Activated T-helper 1 cell treated with anti-CD3 and anti-CD28 coated beads, Interleukin-2, amount 50 U/mL, for 16 hours (primary cell): ENCODE measurements around the gene ARMC10.
"Not testable (repeated sequence)": the region's sequence is repeated elsewhere in the genome, so short reads cannot be mapped to it uniquely, and the experiment has no call there.

ENCODE experiments used
- DNase-seq, 2 donors: peaks; one replicate each; pipeline ENCODE4 v3.0.0-alpha.2; 2020; ENCODE audit warnings: low read depth in 1 of 2, low spot score in 1 of 2

Gene ARMC10

DNA sequence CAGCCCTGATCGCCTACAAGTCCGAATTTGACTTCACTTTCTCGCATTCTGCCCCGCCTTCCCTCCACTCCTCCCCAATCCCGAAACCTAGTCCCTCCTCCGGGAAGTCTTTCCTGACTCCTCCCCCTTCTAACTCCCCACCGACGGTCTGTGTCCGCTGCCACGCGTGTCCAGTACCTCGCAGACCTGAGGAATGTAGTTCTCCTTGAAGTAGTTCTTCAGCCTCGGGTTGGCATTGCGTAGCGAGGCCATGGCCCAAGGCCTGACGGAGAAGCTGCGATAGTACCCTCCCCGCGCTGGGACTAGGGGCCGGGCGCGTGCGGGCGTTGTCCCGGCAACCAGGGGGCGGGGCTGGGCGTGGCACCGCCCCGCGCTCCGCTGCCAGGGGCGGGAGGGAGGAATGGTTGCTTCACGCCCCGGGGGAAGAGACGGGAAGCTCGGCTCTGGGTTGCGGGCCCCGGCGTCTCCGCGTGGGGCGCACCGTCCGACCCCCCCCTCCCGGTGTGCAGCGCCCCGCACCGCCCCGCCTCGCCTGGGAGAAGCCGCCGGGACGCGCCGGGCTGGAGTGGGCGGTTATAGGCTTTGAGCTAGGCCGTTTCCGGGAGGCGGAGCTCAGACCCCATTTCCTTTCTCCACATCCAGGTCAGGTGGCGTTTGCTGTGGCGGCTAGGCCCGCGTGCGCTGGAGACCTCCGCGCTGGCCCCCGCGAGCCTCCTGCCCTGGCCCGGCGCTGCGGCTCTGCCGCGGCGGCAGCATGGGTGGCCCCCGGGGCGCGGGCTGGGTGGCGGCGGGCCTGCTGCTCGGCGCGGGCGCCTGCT is at the start of gene ARMC10, which contains the start of gene FBXL13:
ARMC10 (plus strand) TSS at position 622 of the 818 bp plus-strand sequence; CDS start at position 755, 133 bp downstream.
FBXL13 (minus strand) TSS at position 278 of the 818 bp plus-strand sequence.
- DNase-seq: peak; percentile 78 to 88

DNA sequence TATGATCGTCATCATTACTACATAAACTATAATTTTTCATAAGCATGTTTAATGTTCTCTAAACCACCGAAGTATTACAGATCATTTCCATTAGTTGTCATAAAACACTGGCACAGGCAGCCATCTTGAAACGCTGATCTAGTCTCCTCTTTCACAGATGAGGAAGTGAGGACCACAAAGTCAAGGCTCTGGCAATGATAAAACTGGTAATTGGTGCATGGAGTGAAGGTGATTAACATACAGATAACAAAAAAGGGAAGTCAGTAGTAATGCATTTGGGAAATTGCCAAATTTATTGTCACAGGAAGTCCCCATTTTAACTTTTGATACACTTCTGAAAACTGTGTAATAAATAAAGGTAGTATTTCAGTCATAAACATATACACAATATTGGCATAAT is 49.6 kb upstream of the ARMC10 start:
- no peak for DNase-seq

DNA sequence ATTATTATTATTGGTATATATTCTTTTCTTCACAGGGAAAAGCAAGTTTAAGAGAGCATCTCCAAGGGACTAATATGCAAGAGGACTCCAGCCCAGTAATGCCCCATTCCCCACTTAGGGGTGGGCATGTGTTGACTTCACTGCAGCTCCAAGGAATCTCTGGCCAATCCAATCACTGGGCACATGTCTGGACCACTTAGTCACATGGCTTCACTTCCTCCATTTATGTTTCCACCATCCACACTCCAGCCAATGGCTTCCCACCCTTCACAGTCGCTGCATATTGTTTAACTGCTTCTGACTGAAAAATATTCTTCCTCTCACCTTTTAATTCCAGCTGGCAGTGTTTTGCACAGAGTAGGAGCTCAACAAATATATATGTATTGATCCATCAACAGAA is 43.9 kb upstream of the ARMC10 start:
- no peak for DNase-seq

GRCh38 chr7:103031781-103032180 is 43.2 kb upstream of the ARMC10 start:
- no peak for DNase-seq

DNA sequence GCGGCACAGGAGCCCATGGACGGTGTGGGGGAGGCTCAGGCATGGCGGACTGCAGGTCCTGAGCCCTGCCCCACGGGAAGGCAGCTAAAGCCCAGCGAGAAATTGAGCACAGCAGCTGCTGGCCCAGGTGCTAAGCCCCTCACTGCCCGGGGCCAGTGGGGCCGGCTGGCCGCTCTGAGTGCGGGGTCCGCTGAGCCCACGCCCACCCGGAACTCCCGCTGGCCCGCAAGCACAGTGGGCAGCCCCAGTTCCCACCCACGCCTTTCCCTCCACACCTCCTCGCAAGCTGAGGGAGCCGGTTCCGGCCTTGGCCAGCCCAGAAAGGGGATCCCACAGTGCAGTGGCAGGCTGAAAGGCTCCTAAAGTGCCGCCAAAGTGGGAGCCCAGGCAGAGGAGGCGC is 40.6 kb upstream of the ARMC10 start:
- DNase-seq: not testable (repeated sequence)

GRCh38 chr7:103037476-103037822 is 37.5 kb upstream of the ARMC10 start:
- no peak for DNase-seq

GRCh38 chr7:103037823-103038739 is 36.9 kb upstream of the ARMC10 start:
- DNase-seq: not testable (repeated sequence)

GRCh38 chr7:103041815-103042214 is 33.1 kb upstream of the ARMC10 start:
- not testable (repeated sequence) for DNase-seq

DNA sequence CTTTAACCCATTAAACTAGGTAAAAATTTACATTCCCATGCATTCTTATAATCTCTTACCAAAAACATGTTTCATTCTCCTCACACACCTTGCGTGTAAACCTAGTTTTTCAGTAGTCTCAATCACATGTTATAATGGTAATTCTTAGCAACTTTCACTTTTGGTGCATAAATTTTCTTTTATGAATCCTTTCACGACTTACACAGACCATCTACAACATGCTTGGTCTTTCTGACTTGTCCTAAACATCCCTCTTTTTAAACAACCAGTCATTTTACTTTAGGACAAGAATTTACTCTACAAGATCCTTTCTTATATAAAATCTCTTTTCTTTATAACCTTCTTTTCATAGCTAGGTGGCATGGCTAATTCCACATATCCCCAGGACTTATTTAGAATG is 26.1 kb upstream of the ARMC10 start:
- DNase-seq: no peak

GRCh38 chr7:103051519-103051918 is 23.4 kb upstream of the ARMC10 start:
- no peak for DNase-seq

DNA sequence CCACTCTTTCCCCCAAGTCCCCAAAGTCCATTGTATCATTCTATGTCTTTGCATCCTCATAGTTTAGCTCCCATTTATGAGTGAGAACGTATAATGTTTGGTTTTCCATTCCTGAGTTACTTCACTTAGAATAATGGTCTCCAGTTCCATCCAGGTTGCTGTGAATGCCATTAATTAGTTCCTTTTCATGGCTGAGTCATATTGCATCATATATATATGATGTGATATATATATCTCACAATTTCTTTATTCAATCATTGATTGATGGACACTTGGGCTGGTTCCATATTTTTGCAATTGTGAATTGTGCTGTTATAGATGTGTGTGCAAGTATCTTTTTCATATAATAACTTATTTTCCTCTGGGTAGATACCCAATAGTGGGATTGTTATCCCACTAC is 18.9 kb upstream of the ARMC10 start:
- not testable (repeated sequence) for DNase-seq

DNA sequence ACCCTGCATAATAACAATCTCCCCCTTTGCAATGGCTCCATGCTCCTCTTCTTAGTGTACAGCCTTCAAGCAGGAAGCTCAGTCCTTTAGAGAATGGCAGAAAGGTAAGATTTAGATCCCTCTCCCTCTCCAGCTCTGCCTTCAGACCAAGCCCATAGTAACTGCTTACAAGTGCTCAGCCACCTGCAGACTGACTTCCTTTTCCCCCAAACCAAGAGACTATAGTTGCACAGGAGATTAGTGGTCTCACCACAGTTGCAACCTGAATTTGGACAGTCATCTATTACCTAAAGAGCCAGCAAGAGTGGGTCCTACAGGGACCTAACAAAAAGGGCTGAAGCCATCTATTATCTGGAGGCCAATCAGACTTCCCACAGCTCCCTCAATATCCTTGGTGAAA is 16.8 kb upstream of the ARMC10 start:
- DNase-seq: no peak

DNA sequence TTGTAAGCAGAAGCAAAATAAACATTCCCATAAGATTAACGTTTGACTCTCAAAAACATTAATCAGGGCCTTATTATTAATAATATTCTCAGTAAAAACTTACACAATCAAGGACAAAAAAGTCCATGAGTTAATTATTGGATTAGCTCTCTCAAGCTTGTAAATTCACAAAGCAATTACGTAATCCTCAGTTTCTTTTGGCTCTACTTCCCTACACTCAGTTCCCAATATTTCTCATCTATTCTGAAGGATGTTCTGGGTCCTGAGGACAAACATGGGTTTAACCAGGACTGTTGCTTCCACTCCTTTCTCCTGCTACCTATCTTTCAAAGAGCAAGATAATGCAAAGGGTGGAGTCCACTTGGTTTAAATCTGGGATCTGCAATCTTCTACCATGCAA is 15.5 kb upstream of the ARMC10 start:
- no peak for DNase-seq

- no peak for DNase-seq
Observed at GRCh38 chr7:103063895-103064294, 11.0 kb upstream of the ARMC10 start.

GRCh38 chr7:103065667-103066066 is 9.3 kb upstream of the ARMC10 start:
- no peak for DNase-seq

DNA sequence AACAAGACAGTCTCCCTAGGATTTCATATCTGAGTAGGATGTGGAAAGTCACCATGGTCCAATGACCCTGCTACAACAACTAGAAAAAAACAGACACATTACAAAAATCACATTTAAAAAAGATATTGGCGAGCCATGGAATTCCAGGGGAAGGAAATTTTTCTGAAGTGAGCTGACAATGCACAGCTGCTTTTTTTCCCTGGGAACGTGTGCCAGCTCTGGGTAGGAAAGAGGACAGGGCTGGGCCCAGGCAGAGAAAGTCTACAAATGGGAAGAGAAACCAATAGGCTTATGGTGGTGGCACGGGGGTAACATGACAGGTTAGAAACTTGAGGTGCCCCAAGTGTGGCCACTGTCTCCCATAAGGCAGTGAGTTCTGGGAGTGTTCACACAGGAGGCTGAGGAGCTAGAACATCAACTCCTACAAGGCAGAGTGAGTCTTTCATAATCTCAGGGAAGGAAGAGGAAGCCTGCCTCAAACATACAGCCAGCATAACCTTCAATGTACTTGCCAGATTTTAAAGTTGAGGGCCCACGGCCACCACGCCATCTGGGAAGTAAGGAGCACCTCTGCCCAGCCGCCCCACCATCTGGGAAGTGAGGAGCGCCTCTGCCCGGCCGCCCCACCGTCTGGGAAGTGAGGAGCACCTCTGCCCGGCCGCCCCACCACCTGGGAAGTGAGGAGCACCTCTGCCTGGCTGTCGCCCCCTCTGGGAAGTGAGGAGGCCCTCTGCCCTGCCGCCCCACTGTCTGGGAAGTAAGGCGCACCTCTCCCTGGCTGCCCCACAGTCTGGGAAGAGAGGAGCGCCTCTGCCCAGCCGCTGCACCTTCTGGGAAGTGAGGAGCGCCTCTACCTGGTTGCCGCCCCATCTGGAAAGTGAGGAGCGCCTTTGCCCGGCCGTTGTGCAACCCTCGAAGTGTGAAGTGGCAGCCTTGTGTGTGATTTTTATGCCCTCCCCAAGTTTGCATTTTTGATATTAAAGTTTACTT is 6.2 kb upstream of the ARMC10 start:
- DNase-seq: no peak

- no peak for DNase-seq
Observed at GRCh38 chr7:103071000-103071399, 3.9 kb upstream of the ARMC10 start.

DNA sequence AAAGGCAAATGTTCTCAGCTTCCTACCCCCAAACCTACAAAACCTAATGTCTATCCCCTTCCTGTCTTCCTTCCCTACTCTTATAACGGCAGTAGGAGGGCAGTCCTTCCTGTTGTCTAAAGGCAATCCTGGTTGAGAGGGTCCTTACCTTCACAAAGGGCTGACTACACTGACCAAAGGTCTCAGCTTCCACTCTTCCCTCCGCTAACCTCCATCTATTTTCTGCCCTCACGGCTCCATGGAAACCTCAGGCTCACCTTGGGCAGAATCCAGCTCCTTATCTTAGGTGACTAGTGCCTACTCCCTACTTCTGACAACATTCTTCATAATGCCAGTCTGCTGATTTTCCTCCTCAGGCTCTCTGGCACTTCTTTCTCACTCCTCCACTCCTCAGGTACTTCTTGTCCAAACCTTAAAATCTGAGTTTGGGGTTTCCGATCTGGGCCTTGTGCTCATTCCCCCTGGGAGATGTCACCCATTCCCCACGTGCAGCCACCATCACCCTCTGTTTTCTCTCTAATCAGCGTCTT is 886 bp upstream of the ARMC10 start:
- no peak for DNase-seq

- peak; percentile 25 to 59 for DNase-seq
Observed at GRCh38 chr7:103075337-103075918, 488 bp downstream of the ARMC10 start.

DNA sequence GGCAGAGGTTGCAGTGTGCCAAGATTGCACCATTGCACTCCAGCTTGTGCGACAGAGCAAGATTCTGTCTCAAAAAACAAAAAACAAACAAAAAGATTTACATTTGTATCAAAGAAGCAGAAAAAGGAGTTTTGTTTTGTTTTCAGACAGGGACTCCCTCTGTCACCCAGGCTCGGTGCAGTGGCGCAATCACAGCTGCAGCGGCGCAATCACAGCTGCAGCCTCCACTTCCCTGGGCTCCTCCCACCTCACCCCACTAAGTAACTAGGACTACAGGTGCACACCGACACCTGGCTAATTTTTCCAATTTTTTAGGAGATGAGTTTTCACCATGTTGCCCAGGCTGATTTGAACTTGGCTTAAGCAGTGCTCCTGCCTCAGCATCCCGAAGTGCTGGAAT is 1.8 kb downstream of the ARMC10 start:
- DNase-seq: no peak
